NCI-H2107 treated with DMSO at 0.1 percent for 48 hours (cell line): ENCODE data around the gene KCTD20.

ENCODE experiments used
- DNase-seq: peaks from one replicate; lab custom pipeline; 2025; ENCODE audit not compliant: unreplicated experiment; lab: John Stamatoyannopoulos, UW

Gene KCTD20

DNA sequence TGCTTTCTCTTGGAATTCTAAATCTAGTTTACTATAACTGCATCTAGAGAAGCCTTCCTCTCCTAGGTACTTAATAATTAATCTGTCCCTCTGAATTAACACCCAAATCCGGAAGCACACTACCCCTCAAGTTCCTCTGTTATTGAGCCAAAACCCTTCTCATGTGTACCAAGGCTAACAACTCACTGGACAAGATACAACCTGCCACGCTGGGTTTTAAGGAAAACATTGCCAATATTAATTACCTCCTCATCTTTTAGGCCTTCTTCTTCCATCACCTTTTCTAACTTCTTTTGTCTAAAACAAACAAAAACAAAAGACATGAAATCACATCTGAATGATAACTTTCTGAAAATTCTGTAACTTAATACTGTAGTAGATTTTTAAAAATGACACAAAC is 82.5 kb downstream of the KCTD20 start:
- no peak for DNase-seq

GRCh38 chr6:36526066-36526465 is 83.3 kb downstream of the KCTD20 start:
- DNase-seq, result no peak

DNA sequence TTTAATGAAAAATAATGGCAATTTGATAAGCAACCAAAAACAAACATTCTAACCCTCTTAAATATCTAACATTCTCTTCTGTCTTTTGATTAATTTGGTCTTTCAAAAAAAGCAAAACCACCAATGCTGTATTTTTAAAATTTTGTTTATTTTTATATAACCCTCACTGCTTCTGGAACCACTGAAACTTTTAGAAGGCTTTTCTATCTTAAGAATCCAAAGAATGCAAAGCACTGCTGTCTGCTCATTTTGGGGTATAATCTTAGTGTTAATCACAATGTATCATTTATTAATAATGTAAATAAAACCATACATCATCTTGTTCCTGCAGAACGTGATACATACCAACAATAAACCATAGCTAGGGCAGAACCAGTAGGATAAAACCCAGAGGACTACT is 90.5 kb downstream of the KCTD20 start:
- no peak for DNase-seq

- no peak for DNase-seq
These were observed 94.2 kb downstream of the KCTD20 start for GRCh38 chr6:36536873-36537547.

DNA sequence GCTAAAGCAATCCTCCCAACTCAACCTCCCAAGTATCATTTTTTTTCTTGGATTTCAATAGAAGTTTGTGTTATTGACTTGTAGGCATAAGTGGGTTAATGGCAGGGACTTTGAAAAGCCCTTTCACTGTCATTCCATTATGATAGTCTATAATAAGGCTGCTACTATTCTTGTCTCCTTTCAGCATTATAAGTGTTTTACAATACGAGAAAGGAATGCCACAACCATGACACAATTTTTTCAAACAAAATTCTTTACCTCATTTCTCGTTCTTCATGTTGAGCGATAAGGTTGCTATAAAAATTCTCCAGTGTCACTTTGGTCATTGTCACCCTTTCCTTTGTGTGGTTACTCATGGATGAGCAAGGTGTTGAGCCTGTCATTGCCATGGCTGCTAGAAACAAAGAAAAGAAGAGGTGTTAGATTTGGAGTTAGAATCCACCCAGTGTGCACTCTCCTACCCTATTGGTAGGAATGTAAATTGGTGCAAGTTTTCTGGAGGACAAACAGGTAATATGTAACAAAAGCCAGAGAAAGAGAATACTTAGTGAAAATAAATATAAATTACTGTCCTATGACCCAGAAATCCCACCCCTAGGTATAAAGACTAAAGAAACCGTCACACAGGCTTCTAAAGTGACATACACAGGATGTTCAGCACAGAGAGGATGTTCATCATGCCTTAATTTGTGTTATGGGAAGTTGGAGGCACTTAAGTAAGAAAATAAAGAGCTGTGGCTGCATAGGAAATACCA is 97.2 kb downstream of the KCTD20 start:
- no peak for DNase-seq
